DMS53 (cell line): ENCODE results near the gene NCOA1.

ENCODE experiments used
- DNase-seq: peaks from one replicate; lab custom pipeline; 2025; lab: John Stamatoyannopoulos, UW

Gene NCOA1

GRCh38 chr2:24690524-24690923 lies 199.5 kb downstream of the NCOA1 start:
- no peak for DNase-seq

- no peak for DNase-seq
Measured at GRCh38 chr2:24691806-24692205, 200.8 kb downstream of the NCOA1 start.

- DNase-seq = no peak
Measured at GRCh38 chr2:24697792-24698191, 206.7 kb downstream of the NCOA1 start.

GRCh38 chr2:24702800-24703199 lies 211.7 kb downstream of the NCOA1 start:
- peak; percentile 73 for DNase-seq

GRCh38 chr2:24704692-24705091 lies 213.6 kb downstream of the NCOA1 start:
- DNase-seq = no peak

GRCh38 chr2:24707143-24707542 lies 216.1 kb downstream of the NCOA1 start:
- DNase-seq = no peak

GRCh38 chr2:24708537-24709152 lies 217.6 kb downstream of the NCOA1 start:
- DNase-seq = peak; percentile 57

GRCh38 chr2:24710806-24711205 lies 219.8 kb downstream of the NCOA1 start:
- no peak for DNase-seq

GRCh38 chr2:24711865-24712264 lies 220.8 kb downstream of the NCOA1 start:
- no peak for DNase-seq

- no peak for DNase-seq
Measured at GRCh38 chr2:24712296-24712695, 221.2 kb downstream of the NCOA1 start.

- DNase-seq = no peak
Measured at GRCh38 chr2:24717263-24717951, 226.4 kb downstream of the NCOA1 start.

- no peak for DNase-seq
Measured at GRCh38 chr2:24720310-24720709, 229.3 kb downstream of the NCOA1 start.

GRCh38 chr2:24721470-24721869 lies 230.4 kb downstream of the NCOA1 start:
- peak; percentile 68 for DNase-seq

- no peak for DNase-seq
Measured at GRCh38 chr2:24722141-24722790, 231.2 kb downstream of the NCOA1 start.

GRCh38 chr2:24723191-24723590 lies 232.1 kb downstream of the NCOA1 start:
- DNase-seq = no peak

- no peak for DNase-seq
Measured at GRCh38 chr2:24723665-24724064, 232.6 kb downstream of the NCOA1 start.

GRCh38 chr2:24724111-24724775 lies 233.2 kb downstream of the NCOA1 start:
- DNase-seq = no peak

- no peak for DNase-seq
Measured at GRCh38 chr2:24725956-24726355, 234.9 kb downstream of the NCOA1 start.

- no peak for DNase-seq
Measured at GRCh38 chr2:24730481-24730880, 239.4 kb downstream of the NCOA1 start.

GRCh38 chr2:24731040-24731439 lies 240.0 kb downstream of the NCOA1 start:
- DNase-seq = no peak

GRCh38 chr2:24731923-24732322 lies 240.9 kb downstream of the NCOA1 start:
- DNase-seq = no peak

GRCh38 chr2:24734741-24735140 lies 243.7 kb downstream of the NCOA1 start:
- DNase-seq = no peak
